Measurements from ENCODE around the gene ARHGEF25. TPM values are rescaled to one million over a fixed set of nuclear protein-coding genes. Genes with fewer than 3 reads are reported as not detected.
A peak's percentile ranks its signal among the peaks of the same experiment; 100 is the strongest.

ARHGEF25 gene
- total RNA-seq, 2 donors from 2014 or later, result 2.4 to 12.8 TPM

DNA sequence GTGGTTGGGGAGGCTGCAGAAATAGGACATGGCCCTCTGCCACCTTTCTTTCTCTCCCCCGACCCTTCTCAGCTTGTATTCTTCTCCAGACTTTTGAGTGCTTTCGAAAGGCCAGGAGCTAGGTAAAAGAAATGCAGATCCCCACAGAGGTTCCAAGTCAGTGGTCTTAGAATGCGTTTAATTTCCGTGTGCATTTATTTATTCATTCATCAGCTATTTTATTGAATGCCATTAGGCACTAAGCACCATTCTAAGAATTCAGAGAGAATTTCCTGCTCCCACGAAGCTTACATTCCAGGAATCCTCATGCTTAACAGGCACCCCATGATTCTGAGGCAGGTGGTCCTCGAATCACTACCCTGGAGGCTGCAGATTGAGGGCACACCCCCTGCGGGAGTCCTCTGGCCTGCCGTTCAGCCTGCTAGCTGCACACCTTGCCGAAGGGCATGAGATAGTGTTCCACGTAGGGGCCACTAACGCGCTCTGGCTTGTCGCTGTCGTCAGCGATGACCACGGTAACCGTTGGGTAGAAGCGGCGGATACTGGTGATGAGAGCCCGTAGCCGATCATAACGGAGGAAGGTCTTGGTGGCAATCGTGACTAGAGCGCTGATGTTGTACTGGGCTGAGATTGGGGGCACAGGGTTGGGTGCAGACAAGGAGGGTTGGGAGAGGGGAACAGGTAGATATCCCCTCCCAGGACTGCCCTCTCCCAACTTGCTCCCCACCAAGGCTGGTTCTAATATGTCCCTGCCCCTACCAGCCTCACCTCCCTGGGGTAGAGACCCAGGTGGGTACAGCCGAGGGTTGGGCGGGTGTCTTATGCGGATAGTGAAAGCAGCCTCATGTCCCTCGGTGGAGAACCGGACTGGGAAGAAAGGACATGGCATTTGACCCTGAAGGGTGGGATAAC, 17.3 kb downstream of the ARHGEF25 start:
- DNase-seq, result no peak
- intact Hi-C loops (cut with DNase I), result no loop called here
- H3K9me3 ChIP-seq, result no peaks in the 10 kb centered on the region
- H3K4me1 ChIP-seq, result peaks cover 3% of the 10 kb centered on the region
- TF ChIP-seq, protein P1, sequence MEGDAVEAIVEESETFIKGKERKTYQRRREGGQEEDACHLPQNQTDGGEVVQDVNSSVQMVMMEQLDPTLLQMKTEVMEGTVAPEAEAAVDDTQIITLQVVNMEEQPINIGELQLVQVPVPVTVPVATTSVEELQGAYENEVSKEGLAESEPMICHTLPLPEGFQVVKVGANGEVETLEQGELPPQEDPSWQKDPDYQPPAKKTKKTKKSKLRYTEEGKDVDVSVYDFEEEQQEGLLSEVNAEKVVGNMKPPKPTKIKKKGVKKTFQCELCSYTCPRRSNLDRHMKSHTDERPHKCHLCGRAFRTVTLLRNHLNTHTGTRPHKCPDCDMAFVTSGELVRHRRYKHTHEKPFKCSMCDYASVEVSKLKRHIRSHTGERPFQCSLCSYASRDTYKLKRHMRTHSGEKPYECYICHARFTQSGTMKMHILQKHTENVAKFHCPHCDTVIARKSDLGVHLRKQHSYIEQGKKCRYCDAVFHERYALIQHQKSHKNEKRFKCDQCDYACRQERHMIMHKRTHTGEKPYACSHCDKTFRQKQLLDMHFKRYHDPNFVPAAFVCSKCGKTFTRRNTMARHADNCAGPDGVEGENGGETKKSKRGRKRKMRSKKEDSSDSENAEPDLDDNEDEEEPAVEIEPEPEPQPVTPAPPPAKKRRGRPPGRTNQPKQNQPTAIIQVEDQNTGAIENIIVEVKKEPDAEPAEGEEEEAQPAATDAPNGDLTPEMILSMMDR (IDR thresholded peaks at IDR 0.05), result no peak
- no peak overlapping the region for H3K9ac ChIP-seq (ENCODE audit: low read depth in 2 of 2, low read length in 2 of 2)
- H3K4me3 ChIP-seq, result no peak overlapping the region
- peaks cover 78% of the 10 kb centered on the region for H3K27me3 ChIP-seq
- H3K27ac ChIP-seq, result no peak overlapping the region
- no peaks in the 10 kb centered on the region for H3K36me3 ChIP-seq

DNA sequence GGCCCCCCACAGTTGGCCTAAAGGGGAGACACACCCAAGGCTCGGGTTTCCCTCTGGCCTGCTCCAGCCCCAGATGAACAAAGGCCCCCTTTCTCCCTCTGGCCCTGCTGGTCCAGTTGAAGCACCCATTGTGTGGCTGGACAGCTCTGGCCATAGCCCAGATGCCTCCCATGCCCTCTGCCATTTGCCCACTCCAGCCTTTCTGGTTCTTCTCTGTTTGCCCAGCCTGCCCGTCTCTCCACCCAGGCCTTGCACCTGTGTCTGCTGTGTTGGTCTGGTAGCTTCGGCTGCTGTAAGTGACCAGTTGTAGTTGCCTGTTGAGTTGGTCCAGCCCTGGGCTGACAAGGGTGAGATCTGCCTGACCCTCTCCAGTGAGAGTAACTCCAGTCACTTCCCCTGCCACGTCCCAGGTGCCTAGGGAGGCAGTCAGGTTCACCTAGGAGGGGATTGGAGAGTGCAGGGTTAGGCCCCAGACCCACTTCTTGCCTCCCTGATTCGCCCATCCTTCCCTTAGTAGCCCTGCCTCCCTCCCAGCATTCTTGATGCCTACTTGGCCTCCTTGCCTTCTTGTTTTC, 18.7 kb downstream of the ARHGEF25 start:
- Histone ChIP-seq H3K27me3 (peaks cover 71% of the 10 kb centered on the region), H3K27ac (no peak overlapping the region), H3K4me1 (peaks cover 3% of the 10 kb centered on the region), H3K36me3 (no peaks in the 10 kb centered on the region), H3K4me3 (no peak overlapping the region), H3K9ac (ENCODE audit: low read depth in 2 of 2, low read length in 2 of 2) (no peak overlapping the region), H3K9me3 (no peaks in the 10 kb centered on the region)
- no peak for DNase-seq
- intact Hi-C loops (cut with DNase I), result no loop called here
- TF ChIP-seq, protein P1 (IDR thresholded peaks at IDR 0.05), result no peak

- no peak for DNase-seq
- H3K36me3 ChIP-seq, result no peaks in the 10 kb centered on the region
- TF ChIP-seq, protein P1 (IDR thresholded peaks at IDR 0.05), result no peak
- intact Hi-C loops (cut with DNase I), result no loop called here
- H3K4me3 ChIP-seq, result no peak overlapping the region
- no peak overlapping the region for H3K9ac ChIP-seq (ENCODE audit: low read depth in 2 of 2, low read length in 2 of 2)
- H3K27me3 ChIP-seq, result peaks cover 63% of the 10 kb centered on the region
- no peaks in the 10 kb centered on the region for H3K9me3 ChIP-seq
- H3K4me1 ChIP-seq, result peaks cover 3% of the 10 kb centered on the region
- no peak overlapping the region for H3K27ac ChIP-seq
Measured at GRCh38 chr12:57630891-57631433, 19.7 kb downstream of the ARHGEF25 start.

GRCh38 chr12:57631566-57632072, 20.4 kb downstream of the ARHGEF25 start:
- no peak overlapping the region for H3K27ac ChIP-seq
- intact Hi-C loops (cut with DNase I), result no loop called here
- peaks cover 3% of the 10 kb centered on the region for H3K4me1 ChIP-seq
- H3K4me3 ChIP-seq, result no peak overlapping the region
- peaks cover 56% of the 10 kb centered on the region for H3K27me3 ChIP-seq
- no peak for DNase-seq
- no peak overlapping the region for H3K9ac ChIP-seq (ENCODE audit: low read depth in 2 of 2, low read length in 2 of 2)
- no peaks in the 10 kb centered on the region for H3K36me3 ChIP-seq
- no peaks in the 10 kb centered on the region for H3K9me3 ChIP-seq
- TF ChIP-seq, protein P1 (IDR thresholded peaks at IDR 0.05), result no peak

DNA sequence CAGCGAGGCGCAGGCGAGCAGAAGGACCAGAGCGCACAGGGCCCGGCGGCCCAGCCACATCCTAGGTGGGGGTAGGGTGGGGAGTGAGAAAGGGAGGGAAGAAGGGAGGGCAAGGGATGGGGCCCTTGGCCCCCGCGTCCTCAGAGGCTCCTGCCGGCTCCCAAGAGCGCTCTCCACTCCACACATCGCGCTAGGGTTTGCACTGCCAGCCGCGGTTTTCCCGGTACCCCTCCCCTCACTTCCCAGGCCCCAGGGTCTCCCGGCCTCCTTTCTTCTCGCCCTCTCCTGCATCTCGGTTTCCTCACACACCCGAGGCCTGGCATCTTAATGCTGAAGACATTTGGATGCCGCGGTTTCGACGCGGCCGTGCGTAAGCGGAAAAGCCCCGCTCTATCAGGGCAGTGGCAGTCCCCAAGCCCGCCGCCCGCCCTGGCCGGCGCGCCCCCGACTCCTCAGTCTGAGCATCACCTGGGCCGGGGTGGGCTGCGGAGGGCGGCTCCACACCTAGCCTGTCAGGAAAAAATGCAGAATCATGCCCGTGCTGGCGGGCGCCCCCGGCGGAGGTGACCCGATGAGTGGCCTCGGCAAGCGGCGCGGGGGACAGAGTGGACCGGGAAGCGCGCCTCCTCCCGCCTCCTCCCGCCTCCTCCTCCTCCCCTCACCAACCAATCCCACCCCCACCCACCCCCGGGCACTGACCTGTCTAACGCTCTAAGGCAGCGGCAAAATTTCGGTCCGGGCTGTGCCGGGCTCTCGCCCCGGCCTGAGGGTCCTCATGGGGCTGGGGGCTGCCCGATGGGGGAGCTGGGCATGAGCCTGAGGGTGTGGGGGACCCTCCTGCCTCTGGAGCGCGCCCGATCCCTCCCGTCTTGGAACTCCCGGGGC, 21.1 kb downstream of the ARHGEF25 start:
- intact Hi-C loops (cut with DNase I), result no loop called here
- Histone ChIP-seq H3K9ac (ENCODE audit: low read depth in 2 of 2, low read length in 2 of 2) (no peak overlapping the region), H3K27me3 (peaks cover 50% of the 10 kb centered on the region), H3K27ac (no peak overlapping the region), H3K4me3 (peak overlapping the region; percentile 40), H3K4me1 (peaks cover 3% of the 10 kb centered on the region), H3K9me3 (no peaks in the 10 kb centered on the region), H3K36me3 (no peaks in the 10 kb centered on the region)
- TF ChIP-seq, protein P1 (IDR thresholded peaks at IDR 0.05), result no peak
- no peak for DNase-seq

Measured in colonic mucosa (tissue), 4 donors.